Activated CD4-positive, alpha-beta memory T cell treated with anti-CD3 and anti-CD28 coated beads for 36 hours (primary cell): ENCODE measurements around the gene NAV2. TPM values are rescaled to one million over a fixed set of nuclear protein-coding genes. Genes with fewer than 3 reads are reported as not detected.

Experiments used
- CTCF ChIA-PET: fragments of 350-600 bp; sonication (Branson Sonifier 250); formaldehyde crosslinking; loops from one replicate; lab custom pipeline; 2021; ENCODE audit warnings: antibody characterized with exemption, inconsistent platforms; lab: Charles Lee
- POLR2A ChIA-PET: fragments of 350-600 bp; sonication (Branson Sonifier 250); formaldehyde crosslinking; loops from one replicate; lab custom pipeline; 2021; ENCODE audit warnings: antibody characterized with exemption; lab: Charles Lee
- DNase-seq: peaks from one replicate; pipeline ENCODE4 v3.0.0-alpha.2; 2020
- H3K27ac Mint-ChIP-seq: one replicate; pipeline ENCODE4 v1.8.0; 2021; ENCODE audit warnings: mixed read lengths
- H3K27me3 Mint-ChIP-seq: one replicate; pipeline ENCODE4 v1.8.0; 2021; ENCODE audit warnings: mixed read lengths
- H3K36me3 Mint-ChIP-seq: one replicate; pipeline ENCODE4 v1.8.0; 2021; ENCODE audit warnings: mixed read lengths
- H3K4me1 Mint-ChIP-seq: one replicate; pipeline ENCODE4 v1.8.0; 2021; ENCODE audit warnings: low read depth, mixed read lengths
- H3K4me3 Mint-ChIP-seq: one replicate; pipeline ENCODE4 v1.8.0; 2021; ENCODE audit warnings: mild to moderate bottlenecking, mixed read lengths
- H3K9me3 Mint-ChIP-seq: one replicate; pipeline ENCODE4 v1.8.0; 2021; ENCODE audit warnings: mixed read lengths
- intact Hi-C: fragments of 100-400 bp; cut with micrococcal nuclease; formaldehyde crosslinking; loops from one replicate; pipeline ENCODE4 v1.15.1; 2023
- total RNA-seq, 2 experiments: library from RNA; stranded (reverse); gene quantifications; one replicate each; pipeline ENCODE4 v1.2.3, GENCODE V29; 2021

Gene NAV2
- total RNA-seq, 2 experiments from 2014 or later, result 0.75 to 0.86 TPM

GRCh38 chr11:20035375-20035700, 322.7 kb downstream of the NAV2 start:
- ChIA-PET POLR2A (no interaction called here), CTCF (interaction anchor here (1.3 kb wide), 1 partner anchor 83 kb away, joined by 3 read pairs; no protein-coding TSS in a partner anchor)
- H3K27me3 Mint-ChIP-seq, result peaks cover 20% of the 10 kb centered on the region

GRCh38 chr11:20035701-20036601, 323.3 kb downstream of the NAV2 start:
- Mint-ChIP-seq H3K4me1 (peaks cover 8% of the 10 kb centered on the region), H3K36me3 (no peaks in the 10 kb centered on the region)
- POLR2A ChIA-PET, result no interaction called here

More at GRCh38 chr11:20035375-20035700, 322.7 kb downstream of the NAV2 start:
- no peak for DNase-seq
- intact Hi-C loops, result no loop called here
- Mint-ChIP-seq H3K9me3 (no peaks in the 10 kb centered on the region), H3K36me3 (no peaks in the 10 kb centered on the region), H3K4me1 (peaks cover 8% of the 10 kb centered on the region), H3K27ac (no peak overlapping the region), H3K4me3 (no peak overlapping the region)

GRCh38 chr11:20036626-20037335, 324.1 kb downstream of the NAV2 start:
- intact Hi-C loops, result loop anchor here (1.0 to 2.0 kb wide), 2 partner anchors 58 to 66 kb away; no protein-coding TSS in a partner anchor
- Mint-ChIP-seq H3K36me3 (no peaks in the 10 kb centered on the region), H3K27me3 (peaks cover 20% of the 10 kb centered on the region)

More at GRCh38 chr11:20035701-20036601, 323.3 kb downstream of the NAV2 start:
- Mint-ChIP-seq H3K4me3 (no peak overlapping the region), H3K9me3 (no peaks in the 10 kb centered on the region), H3K27ac (no peak overlapping the region), H3K27me3 (peaks cover 20% of the 10 kb centered on the region)
- intact Hi-C loops, result loop anchor here (2.0 kb wide), 1 partner anchor 65 kb away; no protein-coding TSS in a partner anchor
- DNase-seq, result no peak
- CTCF ChIA-PET, result interaction anchor here (1.3 kb wide), 1 partner anchor 84 kb away, joined by 3 read pairs; no protein-coding TSS in a partner anchor

GRCh38 chr11:20037396-20038153, 324.9 kb downstream of the NAV2 start:
- CTCF ChIA-PET, result interaction anchor here (0.6 kb wide), 1 partner anchor 260 kb away, joined by 3 read pairs; no protein-coding TSS in a partner anchor
- H3K4me3 Mint-ChIP-seq, result no peak overlapping the region
- H3K9me3 Mint-ChIP-seq, result no peaks in the 10 kb centered on the region
- intact Hi-C loops, result loop anchor here (1.0 to 2.0 kb wide), 2 partner anchors 59 to 67 kb away; no protein-coding TSS in a partner anchor
- POLR2A ChIA-PET, result interaction anchor here (0.6 kb wide), 1 partner anchor 40 kb away, joined by 3 read pairs; no protein-coding TSS in a partner anchor
- no peaks in the 10 kb centered on the region for H3K36me3 Mint-ChIP-seq
- H3K4me1 Mint-ChIP-seq, result peaks cover 8% of the 10 kb centered on the region
- DNase-seq, result no peak
- H3K27me3 Mint-ChIP-seq, result peaks cover 19% of the 10 kb centered on the region
- H3K27ac Mint-ChIP-seq, result no peak overlapping the region

More at GRCh38 chr11:20036626-20037335, 324.1 kb downstream of the NAV2 start:
- H3K4me3 Mint-ChIP-seq, result no peak overlapping the region
- no peak for DNase-seq
- H3K9me3 Mint-ChIP-seq, result no peaks in the 10 kb centered on the region
- no peak overlapping the region for H3K27ac Mint-ChIP-seq
- ChIA-PET POLR2A (interaction anchor here (0.6 kb wide), 1 partner anchor 39 kb away, joined by 3 read pairs; no protein-coding TSS in a partner anchor), CTCF (interaction anchor here (0.6 kb wide), 1 partner anchor 259 kb away, joined by 3 read pairs; no protein-coding TSS in a partner anchor)
- H3K4me1 Mint-ChIP-seq, result peaks cover 8% of the 10 kb centered on the region

GRCh38 chr11:20038412-20038811, 325.8 kb downstream of the NAV2 start:
- H3K27ac Mint-ChIP-seq, result no peak overlapping the region
- no peak for DNase-seq
- ChIA-PET POLR2A (no interaction called here), CTCF (no interaction called here)
- no peaks in the 10 kb centered on the region for H3K9me3 Mint-ChIP-seq
- peaks cover 8% of the 10 kb centered on the region for H3K4me1 Mint-ChIP-seq
- H3K27me3 Mint-ChIP-seq, result peaks cover 16% of the 10 kb centered on the region
- no peaks in the 10 kb centered on the region for H3K36me3 Mint-ChIP-seq
- no peak overlapping the region for H3K4me3 Mint-ChIP-seq
- intact Hi-C loops, result no loop called here

GRCh38 chr11:20038972-20039371, 326.3 kb downstream of the NAV2 start:
- POLR2A ChIA-PET, result no interaction called here
- CTCF ChIA-PET, result no interaction called here
- peaks cover 8% of the 10 kb centered on the region for H3K4me1 Mint-ChIP-seq

GRCh38 chr11:20041499-20041898, 328.9 kb downstream of the NAV2 start:
- CTCF ChIA-PET, result no interaction called here
- DNase-seq, result no peak

More at GRCh38 chr11:20038972-20039371, 326.3 kb downstream of the NAV2 start:
- no peak overlapping the region for H3K27ac Mint-ChIP-seq
- intact Hi-C loops, result no loop called here
- H3K36me3 Mint-ChIP-seq, result no peaks in the 10 kb centered on the region
- no peak overlapping the region for H3K4me3 Mint-ChIP-seq
- no peaks in the 10 kb centered on the region for H3K9me3 Mint-ChIP-seq
- H3K27me3 Mint-ChIP-seq, result peaks cover 16% of the 10 kb centered on the region
- DNase-seq, result no peak

GRCh38 chr11:20042045-20042639, 329.5 kb downstream of the NAV2 start:
- Mint-ChIP-seq H3K9me3 (no peaks in the 10 kb centered on the region), H3K4me1 (peaks cover 6% of the 10 kb centered on the region), H3K27me3 (peaks cover 4% of the 10 kb centered on the region), H3K36me3 (no peaks in the 10 kb centered on the region), H3K27ac (no peak overlapping the region), H3K4me3 (no peak overlapping the region)
- DNase-seq, result no peak
- CTCF ChIA-PET, result no interaction called here
- POLR2A ChIA-PET, result no interaction called here
- intact Hi-C loops, result no loop called here

More at GRCh38 chr11:20041499-20041898, 328.9 kb downstream of the NAV2 start:
- Mint-ChIP-seq H3K27ac (no peak overlapping the region), H3K4me3 (no peak overlapping the region), H3K27me3 (peaks cover 4% of the 10 kb centered on the region), H3K4me1 (peaks cover 8% of the 10 kb centered on the region), H3K9me3 (no peaks in the 10 kb centered on the region), H3K36me3 (no peaks in the 10 kb centered on the region)
- POLR2A ChIA-PET, result no interaction called here
- intact Hi-C loops, result no loop called here

GRCh38 chr11:20042811-20043341, 330.2 kb downstream of the NAV2 start:
- DNase-seq, result no peak
- ChIA-PET POLR2A (no interaction called here), CTCF (no interaction called here)
- intact Hi-C loops, result no loop called here
- Mint-ChIP-seq H3K27me3 (peaks cover 4% of the 10 kb centered on the region), H3K4me3 (no peak overlapping the region), H3K9me3 (no peaks in the 10 kb centered on the region), H3K36me3 (no peaks in the 10 kb centered on the region), H3K27ac (no peak overlapping the region), H3K4me1 (peaks cover 1% of the 10 kb centered on the region)

- CTCF ChIA-PET, result no interaction called here
- intact Hi-C loops, result no loop called here
- H3K27me3 Mint-ChIP-seq, result peaks cover 1% of the 10 kb centered on the region
- POLR2A ChIA-PET, result no interaction called here
- H3K36me3 Mint-ChIP-seq, result no peaks in the 10 kb centered on the region
- no peaks in the 10 kb centered on the region for H3K9me3 Mint-ChIP-seq
- no peak overlapping the region for H3K4me3 Mint-ChIP-seq
- H3K27ac Mint-ChIP-seq, result no peak overlapping the region
- no peak for DNase-seq
- no peaks in the 10 kb centered on the region for H3K4me1 Mint-ChIP-seq
These were observed 331.4 kb downstream of the NAV2 start for GRCh38 chr11:20043992-20044391.

GRCh38 chr11:20045098-20045688, 332.6 kb downstream of the NAV2 start:
- Mint-ChIP-seq H3K27me3 (no peaks in the 10 kb centered on the region), H3K4me1 (no peaks in the 10 kb centered on the region), H3K9me3 (no peaks in the 10 kb centered on the region), H3K27ac (no peak overlapping the region), H3K36me3 (no peaks in the 10 kb centered on the region), H3K4me3 (no peak overlapping the region)
- ChIA-PET CTCF (no interaction called here), POLR2A (no interaction called here)
- DNase-seq, result no peak
- intact Hi-C loops, result no loop called here
